Fibroblast of lung (primary cell): ENCODE results near the gene RYR1. TPM values are rescaled to one million over a fixed set of nuclear protein-coding genes. Genes with fewer than 3 reads are reported as not detected.

Source experiments
- polyA plus RNA-seq, 2 donors: library from polyadenylated mRNA; depleted of rRNA in 1 of 2; stranded (reverse) in 1 of 2; unstranded in 1 of 2; fragments of >200 nt; gene quantifications; 2 replicates each; pipeline ENCODE4 v1.2.1, GENCODE V29; 2011 to 2012; ENCODE audit warnings: missing spikeins in 1 of 2
- total RNA-seq: library from RNA; depleted of rRNA; stranded (reverse); fragments of >200 nt; gene quantifications from 2 replicates; pipeline ENCODE4 v1.2.1, GENCODE V29; 2014

RYR1 gene
- total and polyA plus RNA-seq, 2 donors (not counting 1 experiment from before 2014, with no cell fraction given): under 0.01 TPM

Other genes starting within 250 kb of the RYR1 start
- gene DPF1, start 209.5 kb upstream of the RYR1 start, total RNA-seq: 0.50 and 0.51 TPM in 2 replicates
- gene DPF1, start 209.5 kb upstream of the RYR1 start, polyA plus RNA-seq: 1.6 and 5.2 TPM in 2 replicates
- 2.1 and 7.1 TPM in 2 replicates for gene PPP1R14A, start 177.3 kb upstream of the RYR1 start, total RNA-seq
- gene PPP1R14A, start 177.3 kb upstream of the RYR1 start, polyA plus RNA-seq: 2.2 and 146 TPM in 2 replicates
- 4.5 and 8.7 TPM in 2 replicates for gene SPINT2, start 169.1 kb upstream of the RYR1 start, total RNA-seq
- 2.1 and 4.6 TPM in 2 replicates for gene SPINT2, start 169.1 kb upstream of the RYR1 start, polyA plus RNA-seq
- gene C19orf33, start 129.4 kb upstream of the RYR1 start, total RNA-seq: not detected in 2 replicates
- gene C19orf33, start 129.4 kb upstream of the RYR1 start, polyA plus RNA-seq: not detected in 2 replicates
- gene YIF1B, start 117.7 kb upstream of the RYR1 start, total RNA-seq: 32.6 and 73.3 TPM in 2 replicates
- 67.2 and 96.5 TPM in 2 replicates for gene YIF1B, start 117.7 kb upstream of the RYR1 start, polyA plus RNA-seq
- gene KCNK6, start 113.8 kb upstream of the RYR1 start, total RNA-seq: 1.8 and 3.0 TPM in 2 replicates
- 4.0 and 48.1 TPM in 2 replicates for gene KCNK6, start 113.8 kb upstream of the RYR1 start, polyA plus RNA-seq
- 1.3 and 2.0 TPM in 2 replicates for gene CATSPERG, start 97.9 kb upstream of the RYR1 start, total RNA-seq
- gene CATSPERG, start 97.9 kb upstream of the RYR1 start, polyA plus RNA-seq: 0.16 and 0.43 TPM in 2 replicates
- 190 and 217 TPM in 2 replicates for gene PSMD8, start 59.1 kb upstream of the RYR1 start, total RNA-seq
- gene PSMD8, start 59.1 kb upstream of the RYR1 start, polyA plus RNA-seq: 287 and 366 TPM in 2 replicates
- under 0.01 and 0.50 TPM in 2 replicates for gene GGN, start 45.7 kb upstream of the RYR1 start, total RNA-seq
- 0.15 and 0.20 TPM in 2 replicates for gene GGN, start 45.7 kb upstream of the RYR1 start, polyA plus RNA-seq
- gene SPRED3, start 45.0 kb upstream of the RYR1 start, total RNA-seq: 0.77 and 1.5 TPM in 2 replicates
- 2.0 and 4.8 TPM in 2 replicates for gene SPRED3, start 45.0 kb upstream of the RYR1 start, polyA plus RNA-seq
- 8.5 and 10.6 TPM in 2 replicates for gene FAM98C, start 30.6 kb upstream of the RYR1 start, total RNA-seq
- gene FAM98C, start 30.6 kb upstream of the RYR1 start, polyA plus RNA-seq: 4.5 and 4.9 TPM in 2 replicates
- not detected in 2 replicates for gene RASGRP4, start 7.5 kb upstream of the RYR1 start, total RNA-seq
- gene RASGRP4, start 7.5 kb upstream of the RYR1 start, polyA plus RNA-seq: not detected in 2 replicates
- under 0.01 and 0.17 TPM in 2 replicates for gene MAP4K1, start 184.3 kb downstream of the RYR1 start, total RNA-seq
- gene MAP4K1, start 184.3 kb downstream of the RYR1 start, polyA plus RNA-seq: 0.09 and 0.12 TPM in 2 replicates
- gene EIF3K, start 185.5 kb downstream of the RYR1 start, total RNA-seq: 198 and 334 TPM in 2 replicates
- 171 and 280 TPM in 2 replicates for gene EIF3K, start 185.5 kb downstream of the RYR1 start, polyA plus RNA-seq
- gene ACTN4, start 214.0 kb downstream of the RYR1 start, total RNA-seq: 65.0 and 127 TPM in 2 replicates
- 363 and 683 TPM in 2 replicates for gene ACTN4, start 214.0 kb downstream of the RYR1 start, polyA plus RNA-seq